ENCODE results near the gene G0S2.

DNA sequence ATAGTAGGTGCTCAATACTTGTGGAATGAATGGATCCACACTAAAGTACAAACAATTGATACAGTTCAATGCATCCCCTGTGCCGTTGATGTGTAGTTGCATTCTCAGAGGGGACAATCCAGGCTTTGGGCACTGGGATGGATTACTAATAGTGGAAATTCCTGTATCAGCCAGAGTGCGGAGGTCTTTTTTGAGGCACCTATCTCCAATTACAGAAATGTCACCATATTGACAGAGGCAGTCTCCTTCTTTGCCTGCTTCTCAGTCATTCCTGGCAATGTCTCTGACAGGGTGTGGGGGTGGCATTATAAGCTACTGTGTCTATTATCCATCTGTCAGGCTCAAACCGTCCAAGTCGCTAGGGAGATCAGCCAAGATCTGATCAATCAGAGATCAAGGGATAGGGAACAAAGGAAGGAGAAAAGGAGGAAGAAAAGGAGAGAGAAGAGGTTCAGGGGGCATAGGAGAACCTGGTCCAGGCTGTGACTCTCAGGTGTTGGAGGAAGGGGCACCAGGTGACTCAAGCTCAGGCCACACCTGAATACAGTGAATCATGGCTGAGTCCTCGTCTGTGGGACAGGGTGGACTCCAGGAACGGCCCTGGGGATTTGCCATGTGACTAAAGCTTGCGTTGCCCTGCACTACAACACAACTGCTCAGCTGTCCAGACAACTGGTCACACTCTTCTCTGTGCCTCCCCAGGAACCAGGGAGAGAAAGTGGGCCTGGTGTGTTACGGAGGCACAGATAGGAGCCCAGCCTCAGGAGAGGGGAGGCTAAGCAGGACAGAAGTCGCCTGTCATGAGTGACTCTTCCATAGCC lies 19.6 kb upstream of the G0S2 start:
- TF ChIP-seq POLR2A (IDR thresholded peaks at IDR 0.05) = no peak
- TF ChIP-seq, protein P1, sequence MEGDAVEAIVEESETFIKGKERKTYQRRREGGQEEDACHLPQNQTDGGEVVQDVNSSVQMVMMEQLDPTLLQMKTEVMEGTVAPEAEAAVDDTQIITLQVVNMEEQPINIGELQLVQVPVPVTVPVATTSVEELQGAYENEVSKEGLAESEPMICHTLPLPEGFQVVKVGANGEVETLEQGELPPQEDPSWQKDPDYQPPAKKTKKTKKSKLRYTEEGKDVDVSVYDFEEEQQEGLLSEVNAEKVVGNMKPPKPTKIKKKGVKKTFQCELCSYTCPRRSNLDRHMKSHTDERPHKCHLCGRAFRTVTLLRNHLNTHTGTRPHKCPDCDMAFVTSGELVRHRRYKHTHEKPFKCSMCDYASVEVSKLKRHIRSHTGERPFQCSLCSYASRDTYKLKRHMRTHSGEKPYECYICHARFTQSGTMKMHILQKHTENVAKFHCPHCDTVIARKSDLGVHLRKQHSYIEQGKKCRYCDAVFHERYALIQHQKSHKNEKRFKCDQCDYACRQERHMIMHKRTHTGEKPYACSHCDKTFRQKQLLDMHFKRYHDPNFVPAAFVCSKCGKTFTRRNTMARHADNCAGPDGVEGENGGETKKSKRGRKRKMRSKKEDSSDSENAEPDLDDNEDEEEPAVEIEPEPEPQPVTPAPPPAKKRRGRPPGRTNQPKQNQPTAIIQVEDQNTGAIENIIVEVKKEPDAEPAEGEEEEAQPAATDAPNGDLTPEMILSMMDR (IDR thresholded peaks at IDR 0.05) = no peak
